Liver (tissue), 3 donors: ENCODE measurements around the gene TSPEAR.

Experiments used
- EGR1 ChIP-seq, 2 donors: IDR thresholded peaks; 2 replicates each; pipeline ENCODE4 v1.6.1; 2016 to 2018; ENCODE audit warnings: antibody characterized with exemption in 2 of 2, low read depth in 2 of 2
- GABPA ChIP-seq, 2 donors: IDR thresholded peaks in 1 of 2; conservative IDR thresholded peaks in 1 of 2; 2 replicates each; pipeline ENCODE4 v1.6.1; 2016; ENCODE audit warnings: antibody characterized with exemption in 2 of 2, mild to moderate bottlenecking in 1 of 2, moderate library complexity in 1 of 2
- JUND ChIP-seq, 2 donors: IDR thresholded peaks; 2 replicates each; pipeline ENCODE4 v1.6.1; 2016; ENCODE audit warnings: antibody characterized with exemption in 2 of 2
- TAF1 ChIP-seq: conservative IDR thresholded peaks from 2 replicates; pipeline ENCODE4 v1.6.1; 2016; ENCODE audit warnings: antibody characterized with exemption, mild to moderate bottlenecking
- ZBTB33 ChIP-seq: IDR thresholded peaks from 2 replicates; pipeline ENCODE4 v1.6.1; 2016; ENCODE audit warnings: antibody characterized with exemption
- TF ChIP-seq, protein P1 (sequence below): fragments of 150-350 bp; IDR thresholded peaks from 2 replicates; pipeline ENCODE4 v1.5.1; 2017; ENCODE audit warnings: improper control_type of control experiment, low read depth, low read length; ENCODE audit not compliant: missing input control
- TF ChIP-seq, protein P2 (sequence below): IDR thresholded peaks from 2 replicates; pipeline ENCODE4 v1.6.1; 2016; ENCODE audit warnings: antibody characterized with exemption
- donor health status: healthy.
- donor health status: healthy.

DNA sequence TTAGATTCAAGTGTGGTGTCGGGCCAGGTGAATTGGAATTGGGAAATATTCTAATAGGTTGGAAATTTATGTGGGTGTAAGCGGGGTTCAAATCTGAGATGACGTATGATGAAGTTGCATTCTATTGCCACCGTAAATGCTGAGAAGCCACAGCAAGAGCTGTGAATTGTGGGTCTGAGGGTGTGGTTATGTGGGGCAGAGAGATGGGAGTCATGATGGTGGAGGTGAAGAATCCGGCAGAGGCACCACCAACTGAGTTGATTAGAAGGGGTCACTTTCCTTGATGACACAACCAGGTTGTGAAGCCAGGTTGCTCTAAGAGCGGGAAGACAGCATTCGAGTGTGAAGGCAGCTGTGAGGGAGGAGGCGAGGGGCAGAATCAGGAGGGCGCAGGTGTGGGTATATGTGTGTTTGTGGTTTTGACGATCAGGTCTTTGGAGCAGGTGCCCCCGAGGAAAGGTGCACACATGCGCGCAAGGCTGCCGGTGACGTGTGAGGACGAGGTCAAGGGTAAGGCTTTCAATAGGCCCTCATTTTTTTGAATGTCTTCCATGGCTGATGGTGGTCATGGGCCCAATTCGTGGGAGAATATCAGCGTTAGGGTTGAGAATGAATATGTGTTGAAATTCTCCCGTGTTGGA, 237.3 kb downstream of the TSPEAR start:
- TF ChIP-seq, protein P1, sequence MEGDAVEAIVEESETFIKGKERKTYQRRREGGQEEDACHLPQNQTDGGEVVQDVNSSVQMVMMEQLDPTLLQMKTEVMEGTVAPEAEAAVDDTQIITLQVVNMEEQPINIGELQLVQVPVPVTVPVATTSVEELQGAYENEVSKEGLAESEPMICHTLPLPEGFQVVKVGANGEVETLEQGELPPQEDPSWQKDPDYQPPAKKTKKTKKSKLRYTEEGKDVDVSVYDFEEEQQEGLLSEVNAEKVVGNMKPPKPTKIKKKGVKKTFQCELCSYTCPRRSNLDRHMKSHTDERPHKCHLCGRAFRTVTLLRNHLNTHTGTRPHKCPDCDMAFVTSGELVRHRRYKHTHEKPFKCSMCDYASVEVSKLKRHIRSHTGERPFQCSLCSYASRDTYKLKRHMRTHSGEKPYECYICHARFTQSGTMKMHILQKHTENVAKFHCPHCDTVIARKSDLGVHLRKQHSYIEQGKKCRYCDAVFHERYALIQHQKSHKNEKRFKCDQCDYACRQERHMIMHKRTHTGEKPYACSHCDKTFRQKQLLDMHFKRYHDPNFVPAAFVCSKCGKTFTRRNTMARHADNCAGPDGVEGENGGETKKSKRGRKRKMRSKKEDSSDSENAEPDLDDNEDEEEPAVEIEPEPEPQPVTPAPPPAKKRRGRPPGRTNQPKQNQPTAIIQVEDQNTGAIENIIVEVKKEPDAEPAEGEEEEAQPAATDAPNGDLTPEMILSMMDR: no peak
- TF ChIP-seq GABPA (IDR thresholded peaks at IDR 0.05 in 1 of 2, conservative IDR thresholded peaks at IDR 0.05 in 1 of 2) (no peak), ZBTB33 (no peak), EGR1 (IDR thresholded peaks at IDR 0.05; ENCODE audit: low read depth in 2 of 2) (no peak), TAF1 (no peak), JUND (IDR thresholded peaks at IDR 0.05) (no peak)
- TF ChIP-seq, protein P2, sequence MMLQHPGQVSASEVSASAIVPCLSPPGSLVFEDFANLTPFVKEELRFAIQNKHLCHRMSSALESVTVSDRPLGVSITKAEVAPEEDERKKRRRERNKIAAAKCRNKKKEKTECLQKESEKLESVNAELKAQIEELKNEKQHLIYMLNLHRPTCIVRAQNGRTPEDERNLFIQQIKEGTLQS: no peak
